SKM-1 treated with dmso at 0.1 percent for 144 hours (cell line): ENCODE measurements around the gene PLSCR1.
"Not testable (repeated sequence)": the region's sequence is repeated elsewhere in the genome, so short reads cannot be mapped to it uniquely, and the experiment has no call there.

Source experiments
- DNase-seq: peaks from one replicate; lab custom pipeline; 2025; ENCODE audit not compliant: unreplicated experiment; lab: John Stamatoyannopoulos, UW

Gene PLSCR1

DNA sequence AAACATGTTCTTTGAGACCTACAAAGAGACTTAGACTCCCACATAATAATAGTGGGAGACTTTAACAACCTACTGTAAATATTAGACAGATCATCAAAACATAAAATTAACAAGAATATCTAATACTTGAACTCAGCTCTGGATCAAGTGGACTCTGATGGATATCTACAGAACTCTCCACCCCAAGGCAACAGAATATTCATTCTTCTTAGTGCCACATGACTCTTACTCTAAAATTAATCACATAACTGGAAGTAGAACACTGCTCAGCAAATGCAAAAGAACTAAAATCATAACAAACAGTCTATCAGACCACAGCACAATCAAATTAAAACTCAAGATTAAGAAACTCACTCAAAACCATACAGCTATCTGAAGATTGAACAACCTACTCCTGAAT, 59.1 kb downstream of the PLSCR1 start:
- DNase-seq = no peak

DNA sequence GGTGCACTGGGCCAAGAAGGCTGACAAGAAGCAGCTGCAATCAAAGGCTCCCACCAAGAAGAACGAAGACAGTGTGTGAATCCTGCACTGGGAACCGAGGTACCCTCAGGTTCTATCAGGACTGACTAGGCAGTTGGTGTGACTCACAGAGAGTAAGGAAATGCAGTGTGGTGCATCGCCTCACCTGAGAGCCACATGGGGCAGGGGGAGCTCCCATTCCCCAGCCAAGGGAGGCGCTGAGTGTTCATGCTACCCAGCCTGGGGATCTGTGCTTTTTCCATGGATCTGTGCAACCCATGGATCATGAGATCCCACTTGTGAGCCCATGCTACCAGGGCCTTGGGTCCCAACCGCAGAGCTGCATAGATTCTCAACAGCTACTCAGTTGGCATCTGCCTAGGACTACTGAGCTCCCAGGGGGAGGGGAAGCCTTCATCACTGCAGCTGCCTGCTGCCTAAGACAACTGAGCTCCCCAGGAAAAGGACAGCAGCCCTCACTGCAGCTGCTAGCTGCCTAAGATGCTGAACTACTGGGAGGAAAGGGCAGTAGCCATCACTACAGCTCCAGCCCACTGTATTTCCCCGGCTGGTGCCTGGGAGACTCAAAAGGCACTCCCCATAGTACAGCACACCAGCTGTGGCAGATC, 68.2 kb downstream of the PLSCR1 start:
- no peak for DNase-seq

DNA sequence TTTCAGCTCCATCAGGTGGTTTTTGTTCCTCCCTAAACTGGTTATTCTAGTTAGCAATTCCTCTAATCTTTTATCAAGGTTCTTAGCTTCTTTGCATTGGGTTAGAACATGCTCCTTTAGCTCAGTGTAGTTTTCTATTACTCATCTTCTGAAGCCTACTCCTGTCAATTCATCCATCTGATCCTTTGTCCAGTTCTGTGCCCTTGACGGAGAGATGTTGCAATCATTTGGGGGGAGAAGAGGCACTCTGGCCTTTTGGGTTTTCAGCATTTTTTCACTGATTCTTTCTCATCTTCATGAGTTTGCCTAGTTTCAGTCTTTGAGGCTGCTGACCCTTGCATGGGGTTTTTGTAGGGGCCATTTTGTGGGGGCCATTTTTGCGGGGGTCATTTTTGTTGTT, 69.4 kb downstream of the PLSCR1 start:
- DNase-seq = not testable (repeated sequence)

DNA sequence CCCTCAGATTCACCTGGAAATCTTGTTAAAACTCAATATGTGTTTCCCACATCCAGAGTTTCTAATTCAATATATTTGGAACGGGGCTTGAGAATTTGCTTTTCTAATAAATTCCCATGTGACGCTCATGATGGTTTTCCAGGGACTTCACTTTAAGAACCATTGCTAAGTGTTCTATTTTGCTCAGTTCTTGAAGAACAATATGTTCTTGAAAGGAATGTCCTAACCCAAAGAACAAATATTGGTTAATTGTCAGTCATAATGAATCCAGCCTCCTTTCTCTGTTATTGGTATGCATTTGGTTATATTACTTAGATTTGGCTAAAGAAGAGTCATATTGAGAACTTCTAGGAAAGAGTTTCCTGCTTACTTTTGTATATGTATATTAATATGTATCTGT, 70.7 kb downstream of the PLSCR1 start:
- no peak for DNase-seq

DNA sequence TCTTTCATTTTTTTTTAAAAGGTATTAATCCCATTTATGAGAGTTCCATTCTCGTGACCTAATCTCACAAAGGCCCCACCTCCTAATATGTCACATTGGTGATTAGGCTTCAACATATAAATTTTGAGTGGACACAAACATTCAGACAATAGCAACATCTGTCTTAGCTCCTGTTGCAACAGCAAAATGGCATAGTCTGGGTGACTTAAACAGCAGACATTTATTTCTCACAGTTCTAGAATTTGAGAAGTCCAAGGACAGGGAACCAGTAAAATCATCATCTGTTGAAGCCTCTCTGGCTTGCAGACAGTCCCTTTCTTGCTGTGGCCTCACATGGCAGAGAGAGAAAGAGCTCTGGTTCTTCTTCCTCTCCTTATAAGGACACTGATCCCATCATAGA, 71.8 kb downstream of the PLSCR1 start:
- no peak for DNase-seq

DNA sequence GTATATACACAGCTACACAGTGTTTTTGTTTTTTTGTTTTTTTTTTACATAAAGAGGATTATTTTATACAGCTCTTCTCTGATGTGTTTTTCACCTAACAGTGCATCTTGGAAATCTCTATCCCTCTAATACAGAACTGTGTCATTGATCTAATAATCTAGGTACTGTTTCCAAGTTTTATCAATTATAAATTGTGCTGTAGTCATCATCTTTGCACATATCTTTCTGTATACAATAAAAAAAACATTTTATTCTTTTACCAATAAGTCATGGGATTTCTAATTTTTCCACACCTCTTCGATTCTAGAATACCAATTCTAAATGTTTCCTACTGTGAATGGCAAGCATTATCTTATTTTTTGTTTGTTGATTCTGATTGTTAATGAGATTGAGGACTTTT, 73.4 kb downstream of the PLSCR1 start:
- DNase-seq = no peak

DNA sequence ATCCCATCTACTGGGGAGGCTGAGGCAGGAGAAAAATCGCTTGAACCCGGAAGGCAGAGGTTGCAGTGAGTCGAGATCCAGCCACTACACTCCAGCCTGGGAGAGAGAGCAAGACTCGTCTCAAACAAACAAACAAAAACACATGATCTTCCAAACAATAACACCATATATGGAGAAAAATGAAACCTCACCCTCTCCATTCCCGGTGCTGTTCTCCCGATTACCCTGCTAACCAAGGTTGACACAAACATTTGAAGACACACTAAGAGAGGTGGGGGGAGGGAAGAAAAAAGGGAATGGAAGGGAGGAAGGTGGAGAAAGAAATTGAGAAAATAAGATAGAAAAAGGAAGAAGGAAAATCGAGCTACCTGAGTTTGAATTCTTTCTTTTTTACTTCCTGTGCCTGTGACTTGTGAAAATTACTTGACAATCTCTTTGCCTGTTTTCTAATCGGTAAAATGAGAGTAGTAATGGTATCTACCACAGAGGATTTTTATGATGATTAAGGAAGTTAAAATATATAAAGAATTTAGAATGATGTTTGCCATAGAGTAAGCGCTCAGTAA, 73.9 kb downstream of the PLSCR1 start:
- DNase-seq = no peak

DNA sequence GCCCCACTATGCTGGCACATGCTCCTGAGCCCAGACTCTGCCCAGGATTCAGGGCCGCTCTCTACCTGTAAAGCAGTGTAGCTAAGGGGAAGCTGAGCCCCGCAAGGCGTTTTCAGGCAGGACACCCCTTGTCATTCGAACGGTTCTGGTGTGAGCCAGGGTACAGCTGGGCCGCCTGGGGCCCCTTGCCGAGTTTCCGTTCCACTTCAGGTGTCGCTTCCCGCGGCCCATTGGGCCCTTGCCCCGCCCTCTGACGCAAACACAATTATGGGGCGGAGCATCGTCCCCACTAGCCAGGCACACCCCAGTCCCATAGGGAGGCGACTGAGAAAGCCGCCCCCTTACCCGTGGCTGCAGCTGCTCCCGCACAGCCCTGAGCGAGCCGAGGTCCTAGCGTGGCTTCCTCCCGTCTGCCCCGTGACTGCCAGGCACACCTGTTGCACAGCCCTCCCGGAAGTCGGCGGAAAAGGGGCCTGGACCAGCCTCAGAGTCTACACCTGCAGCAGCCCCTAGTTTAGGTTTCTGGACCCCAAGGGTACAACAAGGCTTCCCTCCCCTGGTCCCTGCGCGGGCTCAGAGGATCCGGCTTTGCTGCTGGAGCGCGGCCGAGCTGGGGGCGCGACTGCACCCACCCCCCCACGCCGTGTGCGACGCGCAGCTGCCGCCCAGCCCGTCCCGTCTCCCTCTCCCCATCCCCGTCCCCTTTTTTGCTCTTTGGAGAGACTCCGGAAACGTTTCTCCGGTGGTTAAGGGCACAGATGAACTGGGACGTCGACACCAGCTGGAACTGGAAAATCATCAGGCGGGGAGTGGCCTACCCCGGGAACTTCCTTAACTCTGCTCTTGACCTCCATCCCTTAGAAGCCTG, 75.0 kb downstream of the PLSCR1 start, which contains the start of gene PLSCR2:
TSS of gene PLSCR2 (minus strand) at position 412 of the 868 bp plus-strand sequence. CDS start 9,657 bp downstream, outside the sequence.
- no peak for DNase-seq

DNA sequence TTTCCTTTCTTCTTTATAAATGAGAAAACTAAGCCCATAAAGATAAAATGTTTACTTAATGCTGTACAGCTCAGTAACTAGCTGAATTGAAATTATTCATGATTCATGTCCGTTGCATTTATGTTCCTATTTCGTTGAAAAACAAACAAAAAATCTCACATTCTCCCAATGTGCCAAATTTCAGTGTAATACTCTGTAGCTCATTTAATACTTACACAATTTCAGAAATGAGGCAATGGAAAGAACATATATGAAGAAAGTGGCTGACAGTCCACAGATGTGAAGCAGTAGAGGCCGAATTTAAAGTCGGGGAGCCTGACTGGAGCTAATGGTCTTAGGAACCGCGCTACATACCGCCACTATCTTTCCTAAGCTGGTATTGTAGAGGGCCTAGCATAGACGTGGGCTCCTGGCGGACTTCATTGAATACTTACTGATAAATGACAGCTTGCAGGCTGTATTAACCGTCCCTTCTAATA, 75.7 kb downstream of the PLSCR1 start:
- no peak for DNase-seq

DNA sequence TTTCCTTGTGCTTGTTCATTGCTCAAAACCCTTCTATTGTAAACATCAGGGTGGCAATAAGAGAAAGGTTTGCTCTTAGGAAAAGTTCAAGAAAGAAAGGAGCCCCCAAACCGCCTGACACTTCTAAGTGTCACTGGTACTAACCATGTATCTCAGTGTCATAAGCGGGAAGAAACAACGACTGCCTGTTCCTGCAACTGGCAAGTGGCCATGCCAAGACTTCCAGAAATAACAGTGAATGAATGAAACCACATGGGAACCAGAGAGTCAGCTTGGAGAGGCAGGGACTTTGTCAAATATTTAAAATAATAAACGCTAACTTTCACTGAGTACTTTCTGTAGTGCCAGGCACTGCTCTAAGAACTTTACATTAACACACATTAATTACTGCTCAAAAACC, 76.2 kb downstream of the PLSCR1 start:
- no peak for DNase-seq

DNA sequence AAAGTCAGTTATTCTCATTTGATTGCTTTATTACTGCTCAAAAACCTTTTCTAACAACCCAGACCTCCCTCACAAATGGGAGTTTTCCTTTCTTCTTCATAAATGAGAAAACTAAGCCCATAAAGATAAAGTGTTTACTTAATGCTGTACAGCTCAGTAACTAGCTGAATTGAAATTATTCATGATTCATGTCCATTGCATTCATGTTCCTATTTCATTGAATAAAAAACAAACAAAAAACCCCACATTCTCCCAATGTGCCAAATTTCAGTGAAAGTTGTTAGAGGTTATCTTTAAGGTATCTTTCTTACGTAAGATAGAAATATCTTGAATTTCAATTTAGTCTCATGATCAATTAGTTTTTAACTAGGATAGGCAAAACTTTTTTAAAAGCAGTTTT, 77.8 kb downstream of the PLSCR1 start:
- DNase-seq = no peak

DNA sequence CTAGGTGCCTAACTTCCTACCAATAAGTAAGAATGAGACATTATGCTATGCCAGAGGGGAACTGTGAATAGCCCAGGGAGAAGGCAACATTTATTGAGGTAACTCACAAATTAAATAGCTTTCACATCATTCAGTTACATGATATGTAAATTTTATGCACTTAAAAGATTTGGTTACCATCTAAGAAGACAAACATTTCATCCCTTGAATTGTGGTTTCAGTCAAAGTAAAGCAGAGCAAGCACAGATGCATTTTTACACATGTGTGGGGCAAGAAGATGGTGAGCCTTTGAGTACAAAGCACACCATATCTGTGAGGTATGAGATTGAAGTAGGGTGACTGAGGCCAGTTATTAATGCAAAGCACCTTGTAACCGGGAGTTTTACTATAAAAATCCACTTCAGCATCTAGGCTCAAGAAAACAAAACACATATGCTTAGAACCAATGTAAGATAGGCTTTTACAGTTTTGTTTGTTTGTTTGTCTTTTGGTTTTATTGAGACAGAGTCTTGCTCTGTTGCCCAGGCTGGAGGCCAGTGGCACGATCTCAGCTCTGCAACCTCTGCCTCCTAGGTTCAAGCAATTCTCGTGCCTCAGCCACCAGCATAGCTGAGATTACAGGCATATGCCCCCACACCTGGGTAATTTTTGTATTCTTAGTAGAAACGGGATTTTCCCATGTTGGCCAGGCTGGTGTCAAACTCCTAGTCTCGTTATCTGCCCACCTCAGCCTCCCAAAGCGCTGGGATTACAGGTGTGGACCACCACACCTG, 78.5 kb downstream of the PLSCR1 start:
- no peak for DNase-seq
